Smooth muscle cell (in vitro differentiated cells): Measurements from ENCODE around the gene SCART1. TPM values are rescaled to one million over a fixed set of nuclear protein-coding genes. Genes with fewer than 3 reads are reported as not detected.

Source experiments
- DNase-seq: peaks from one replicate; lab custom pipeline; 2025; ENCODE audit not compliant: unreplicated experiment; lab: John Stamatoyannopoulos, UW
- H2AFZ ChIP-seq: fragments of 200-600 bp; sonication (generic); 2 replicates; pipeline ENCODE4 v1.6.0; 2016; ENCODE audit warnings: antibody characterized with exemption, low read depth, mild to moderate bottlenecking
- H3F3A ChIP-seq: fragments of 200-600 bp; sonication (generic); 2 replicates; pipeline ENCODE4 v1.6.0; 2017; ENCODE audit warnings: antibody characterized with exemption, low read depth
- H3K27ac ChIP-seq: fragments of 200-600 bp; sonication (generic); 2 replicates; pipeline ENCODE4 v1.5.1; 2016; ENCODE audit warnings: low read depth, mild to moderate bottlenecking
- H3K27me3 ChIP-seq: fragments of 200-600 bp; sonication (generic); 2 replicates; pipeline ENCODE4 v1.6.1; 2016; ENCODE audit warnings: low read depth, mild to moderate bottlenecking
- H3K36me3 ChIP-seq: fragments of 200-600 bp; sonication (generic); 2 replicates; pipeline ENCODE4 v1.5.1; 2016; ENCODE audit warnings: low read depth
- H3K4me1 ChIP-seq: fragments of 200-600 bp; sonication (generic); 2 replicates; pipeline ENCODE4 v1.5.1; 2016; ENCODE audit warnings: low read depth
- H3K4me2 ChIP-seq: fragments of 200-600 bp; sonication (generic); 2 replicates; pipeline ENCODE4 v1.6.0; 2016; ENCODE audit warnings: mild to moderate bottlenecking
- H3K4me3 ChIP-seq: fragments of 200-600 bp; sonication (generic); 2 replicates; pipeline ENCODE4 v1.5.1; 2016; ENCODE audit warnings: mild to moderate bottlenecking
- H3K79me2 ChIP-seq: fragments of 200-600 bp; sonication (generic); 2 replicates; pipeline ENCODE4 v1.6.0; 2016; ENCODE audit warnings: low read depth, mild to moderate bottlenecking
- H3K9ac ChIP-seq: fragments of 200-600 bp; sonication (generic); 2 replicates; pipeline ENCODE4 v1.6.0; 2016; ENCODE audit warnings: low read depth
- H3K9me3 ChIP-seq: fragments of 200-600 bp; sonication (generic); replicated peaks from 2 replicates; pipeline ENCODE4 v1.5.1; 2016; ENCODE audit warnings: low read depth
- H4K20me1 ChIP-seq: fragments of 200-600 bp; sonication (generic); 2 replicates; pipeline ENCODE4 v1.6.0; 2016; ENCODE audit warnings: low read depth
- WGBS: methylation state at CpG from one replicate; pipeline ENCODE4 v1.1.7; 2016; ENCODE audit warnings: low lambda C conversion rate; 5-methylcytosine and 5-hydroxymethylcytosine counted together
- polyA plus RNA-seq: library from polyadenylated mRNA; unstranded; fragments of >200 nt; fragmentation: Nextera tagmentation; extraction: Ambion mirVana; gene quantifications from 2 replicates; pipeline ENCODE4 v1.2.1, GENCODE V29; 2016
- total RNA-seq: library from RNA; depleted of rRNA; stranded (reverse); fragments of >200 nt; gene quantifications from 2 replicates; pipeline ENCODE4 v1.2.3, GENCODE V29; 2014
- TF ChIP-seq, protein P1 (sequence below): fragments of 200-600 bp; sonication (generic); IDR thresholded peaks from 2 replicates; pipeline ENCODE4 v1.5.1; 2017; ENCODE audit warnings: borderline replicate concordance, mild to moderate bottlenecking, antibody characterized with exemption; ENCODE audit not compliant: insufficient read depth, poor library complexity, severe bottlenecking

Gene SCART1
- total and polyA plus RNA-seq, 2 experiments from 2014 or later, result 0.45 to 2.2 TPM

DNA sequence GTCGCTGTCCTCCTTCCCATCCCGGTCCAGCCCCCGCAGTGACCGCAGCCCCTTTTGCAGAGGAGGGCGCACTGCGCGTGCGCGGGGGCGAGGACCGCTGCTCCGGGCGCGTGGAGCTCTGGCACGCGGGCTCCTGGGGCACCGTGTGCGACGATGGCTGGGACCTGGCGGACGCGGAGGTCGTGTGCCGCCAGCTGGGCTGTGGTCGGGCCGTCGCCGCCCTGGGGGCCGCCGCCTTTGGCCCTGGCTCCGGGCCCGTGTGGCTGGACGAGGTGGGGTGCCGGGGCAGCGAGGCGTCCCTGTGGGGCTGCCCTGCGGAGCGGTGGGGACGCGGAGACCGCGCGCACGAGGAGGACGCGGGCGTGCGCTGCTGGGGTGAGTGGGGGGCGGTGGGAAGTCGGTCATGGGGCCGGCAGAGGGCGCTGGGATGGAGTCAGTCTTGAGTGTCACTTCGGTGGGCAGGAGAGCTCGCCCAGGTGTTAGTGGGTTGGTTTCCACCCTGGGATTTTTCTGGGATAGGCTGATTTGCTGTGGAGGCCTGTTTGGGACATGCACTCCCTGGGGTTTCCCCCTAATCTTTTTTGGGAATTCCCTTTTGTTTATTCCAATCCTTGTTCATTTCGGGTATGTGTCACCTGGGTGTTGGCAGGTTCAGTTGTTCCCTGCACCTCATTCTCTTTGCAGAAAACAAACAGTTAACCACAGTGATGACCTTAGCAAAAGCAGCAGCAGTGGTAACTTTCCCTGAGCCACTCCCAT, 11.6 kb downstream of the SCART1 start:
- H3K27ac ChIP-seq, result no peak overlapping the region
- H4K20me1 ChIP-seq, result no peaks in the 10 kb centered on the region
- H3K27me3 ChIP-seq, result no peaks in the 10 kb centered on the region
- no peaks in the 10 kb centered on the region for H3K79me2 ChIP-seq
- H3K9ac ChIP-seq, result no peak overlapping the region
- TF ChIP-seq, protein P1, sequence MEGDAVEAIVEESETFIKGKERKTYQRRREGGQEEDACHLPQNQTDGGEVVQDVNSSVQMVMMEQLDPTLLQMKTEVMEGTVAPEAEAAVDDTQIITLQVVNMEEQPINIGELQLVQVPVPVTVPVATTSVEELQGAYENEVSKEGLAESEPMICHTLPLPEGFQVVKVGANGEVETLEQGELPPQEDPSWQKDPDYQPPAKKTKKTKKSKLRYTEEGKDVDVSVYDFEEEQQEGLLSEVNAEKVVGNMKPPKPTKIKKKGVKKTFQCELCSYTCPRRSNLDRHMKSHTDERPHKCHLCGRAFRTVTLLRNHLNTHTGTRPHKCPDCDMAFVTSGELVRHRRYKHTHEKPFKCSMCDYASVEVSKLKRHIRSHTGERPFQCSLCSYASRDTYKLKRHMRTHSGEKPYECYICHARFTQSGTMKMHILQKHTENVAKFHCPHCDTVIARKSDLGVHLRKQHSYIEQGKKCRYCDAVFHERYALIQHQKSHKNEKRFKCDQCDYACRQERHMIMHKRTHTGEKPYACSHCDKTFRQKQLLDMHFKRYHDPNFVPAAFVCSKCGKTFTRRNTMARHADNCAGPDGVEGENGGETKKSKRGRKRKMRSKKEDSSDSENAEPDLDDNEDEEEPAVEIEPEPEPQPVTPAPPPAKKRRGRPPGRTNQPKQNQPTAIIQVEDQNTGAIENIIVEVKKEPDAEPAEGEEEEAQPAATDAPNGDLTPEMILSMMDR, result no peak
- no peak overlapping the region for H3K4me3 ChIP-seq
- DNase-seq, result no peak
- WGBS, result 92% methylated on average over 27 of the region's 55 CpGs
- H3K4me2 ChIP-seq, result no peak overlapping the region
- H3K9me3 ChIP-seq, result peaks cover 21% of the 10 kb centered on the region
- H3K36me3 ChIP-seq, result no peaks in the 10 kb centered on the region
- H3F3A ChIP-seq, result no peaks in the 10 kb centered on the region
- no peaks in the 10 kb centered on the region for H3K4me1 ChIP-seq
- H2AFZ ChIP-seq, result no peak overlapping the region

DNA sequence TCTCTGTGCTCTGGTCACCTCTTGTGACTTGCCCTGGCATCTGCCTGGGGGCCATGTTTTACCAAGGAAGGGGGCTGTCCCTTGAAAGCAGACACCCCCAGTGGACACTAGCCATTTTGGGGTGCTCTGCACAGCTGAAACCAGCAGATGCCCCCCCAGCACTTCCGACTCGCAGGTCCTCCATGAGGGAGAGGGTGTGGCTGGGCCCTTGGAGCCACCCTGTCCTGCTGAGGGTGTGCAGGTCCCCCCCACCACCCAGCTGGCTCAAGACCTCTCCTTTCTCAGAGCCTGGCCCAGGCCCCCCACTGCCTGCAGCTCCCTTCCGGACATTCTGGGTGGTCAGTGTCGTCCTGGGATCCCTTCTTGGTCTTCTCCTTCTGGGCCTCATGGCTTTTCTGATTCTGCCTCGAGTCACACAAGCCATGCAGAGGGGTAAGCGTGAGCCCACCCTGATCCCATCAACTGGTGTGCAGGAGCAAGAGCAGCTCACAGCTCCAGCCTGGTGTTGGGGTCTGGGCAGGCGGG, 12.3 kb downstream of the SCART1 start:
- H2AFZ ChIP-seq, result no peak overlapping the region
- no peaks in the 10 kb centered on the region for H3K4me1 ChIP-seq
- no peak overlapping the region for H3K9ac ChIP-seq
- no peak overlapping the region for H3K4me3 ChIP-seq
- no peak overlapping the region for H3K4me2 ChIP-seq
- H3K27ac ChIP-seq, result no peak overlapping the region
- no peaks in the 10 kb centered on the region for H3F3A ChIP-seq
- 84% methylated on average over 7 of the region's 7 CpGs for WGBS
- H3K36me3 ChIP-seq, result no peaks in the 10 kb centered on the region
- H4K20me1 ChIP-seq, result no peaks in the 10 kb centered on the region
- H3K27me3 ChIP-seq, result no peaks in the 10 kb centered on the region
- no peak for DNase-seq
- TF ChIP-seq, protein P1, result no peak
- H3K79me2 ChIP-seq, result no peaks in the 10 kb centered on the region
- peaks cover 22% of the 10 kb centered on the region for H3K9me3 ChIP-seq

DNA sequence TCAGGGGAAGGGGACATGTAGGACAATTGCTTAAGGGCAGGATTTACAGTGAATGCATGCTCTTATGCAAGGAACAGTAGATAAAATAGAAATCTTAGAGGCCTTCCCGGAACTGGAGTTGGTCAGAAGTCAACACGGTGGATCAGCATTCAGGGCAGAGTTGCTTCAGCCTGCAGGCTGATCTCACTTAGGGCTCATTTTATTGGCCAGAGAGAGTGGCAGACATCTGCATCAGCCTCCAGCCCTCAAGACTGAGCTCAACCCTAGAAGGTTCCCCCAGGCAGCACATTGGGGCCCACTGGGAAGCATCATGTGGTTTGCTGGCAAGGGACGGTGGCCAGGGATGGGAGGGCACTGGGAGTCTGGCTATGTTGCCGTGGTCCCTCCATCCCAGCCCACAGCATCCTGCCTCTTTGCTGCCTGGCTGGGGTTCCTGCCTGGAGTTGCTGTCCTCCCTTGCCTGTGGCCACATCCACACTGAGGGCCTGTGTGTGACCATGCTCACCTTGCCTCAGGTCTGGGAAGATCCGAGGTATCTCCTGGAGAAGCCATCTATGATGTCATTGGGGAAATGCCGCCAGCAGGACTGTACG, 13.0 kb downstream of the SCART1 start:
- H3K36me3 ChIP-seq, result no peaks in the 10 kb centered on the region
- no peak overlapping the region for H3K4me3 ChIP-seq
- no peak for DNase-seq
- no peak overlapping the region for H2AFZ ChIP-seq
- no peak overlapping the region for H3K4me2 ChIP-seq
- no peak overlapping the region for H3K27ac ChIP-seq
- H3K4me1 ChIP-seq, result no peaks in the 10 kb centered on the region
- no peaks in the 10 kb centered on the region for H3F3A ChIP-seq
- no peaks in the 10 kb centered on the region for H3K79me2 ChIP-seq
- H3K27me3 ChIP-seq, result no peaks in the 10 kb centered on the region
- 93% methylated on average over 7 of the region's 7 CpGs for WGBS
- H3K9ac ChIP-seq, result no peak overlapping the region
- peaks cover 18% of the 10 kb centered on the region for H3K9me3 ChIP-seq
- H4K20me1 ChIP-seq, result no peaks in the 10 kb centered on the region
- TF ChIP-seq, protein P1, result no peak
